Measurements from ENCODE around the gene C3orf18.
A peak's percentile ranks its signal among the peaks of the same experiment; 100 is the strongest.

C3orf18 gene

DNA sequence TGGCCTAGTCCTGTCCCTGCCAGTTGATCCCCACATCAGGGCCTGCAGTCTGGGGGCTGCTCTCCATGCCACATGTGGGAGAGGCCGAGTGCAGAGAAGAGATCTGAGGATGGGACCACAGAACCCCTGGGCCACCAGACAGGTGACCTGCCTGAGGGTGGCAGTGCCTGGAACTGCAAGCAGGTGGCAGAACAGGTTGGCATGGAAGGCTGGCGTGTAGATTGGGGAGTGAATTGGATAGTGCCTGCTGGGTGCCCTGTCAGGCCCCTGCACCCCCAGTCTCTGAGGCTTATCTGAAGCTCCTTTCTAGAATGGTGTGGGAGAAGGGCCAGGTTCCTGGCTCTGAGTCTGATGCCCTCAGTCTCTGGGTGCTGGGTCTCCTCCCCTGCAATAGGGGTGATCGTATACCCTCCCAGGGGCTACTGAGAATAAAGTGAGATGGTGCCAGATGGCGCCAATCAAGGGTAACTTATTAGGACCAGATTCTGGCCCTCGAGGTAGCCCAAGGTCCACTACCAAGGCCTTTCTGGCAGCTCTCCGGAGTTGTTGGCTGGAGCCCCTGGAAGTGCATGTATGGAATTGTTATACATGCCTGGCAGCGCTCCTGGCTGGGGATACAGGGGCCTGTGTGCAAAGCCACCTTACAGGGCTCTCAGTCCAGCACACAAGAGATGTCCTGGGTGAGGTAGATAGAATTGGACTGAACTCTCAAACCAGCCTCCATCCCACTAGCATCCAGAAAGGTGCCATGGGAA, 15.7 kb downstream of the C3orf18 start:
- no peak for DNase-seq

DNA sequence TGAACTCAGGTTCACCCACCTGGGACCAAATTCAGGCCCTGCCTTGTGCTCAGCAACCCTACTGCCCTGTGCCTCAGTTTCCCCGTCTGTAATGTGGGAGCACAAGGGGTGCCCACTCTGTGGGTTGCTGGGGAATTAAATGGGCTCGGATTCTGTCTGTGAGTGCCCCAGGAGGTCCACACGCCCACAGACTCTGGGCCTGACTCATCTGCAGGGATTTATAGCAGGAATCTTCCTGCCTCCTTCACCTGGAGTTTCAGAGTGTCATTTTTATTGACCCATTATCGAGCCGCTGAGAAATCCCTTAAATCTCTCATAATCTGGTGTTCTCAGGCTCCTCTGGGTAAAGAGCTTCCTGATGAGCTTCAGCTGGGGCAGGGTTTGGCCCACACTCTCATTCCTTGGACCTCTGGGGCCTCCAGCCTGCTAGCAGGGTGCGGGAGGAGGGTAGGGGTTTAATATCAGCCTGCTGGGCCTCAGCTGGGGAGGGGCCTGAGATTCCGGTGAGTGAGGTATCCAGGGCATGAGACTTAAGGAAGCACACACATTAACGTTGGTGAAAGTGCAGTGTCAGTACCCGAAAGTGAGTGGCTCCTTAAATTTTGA, 16.4 kb downstream of the C3orf18 start:
- DNase-seq: no peak

DNA sequence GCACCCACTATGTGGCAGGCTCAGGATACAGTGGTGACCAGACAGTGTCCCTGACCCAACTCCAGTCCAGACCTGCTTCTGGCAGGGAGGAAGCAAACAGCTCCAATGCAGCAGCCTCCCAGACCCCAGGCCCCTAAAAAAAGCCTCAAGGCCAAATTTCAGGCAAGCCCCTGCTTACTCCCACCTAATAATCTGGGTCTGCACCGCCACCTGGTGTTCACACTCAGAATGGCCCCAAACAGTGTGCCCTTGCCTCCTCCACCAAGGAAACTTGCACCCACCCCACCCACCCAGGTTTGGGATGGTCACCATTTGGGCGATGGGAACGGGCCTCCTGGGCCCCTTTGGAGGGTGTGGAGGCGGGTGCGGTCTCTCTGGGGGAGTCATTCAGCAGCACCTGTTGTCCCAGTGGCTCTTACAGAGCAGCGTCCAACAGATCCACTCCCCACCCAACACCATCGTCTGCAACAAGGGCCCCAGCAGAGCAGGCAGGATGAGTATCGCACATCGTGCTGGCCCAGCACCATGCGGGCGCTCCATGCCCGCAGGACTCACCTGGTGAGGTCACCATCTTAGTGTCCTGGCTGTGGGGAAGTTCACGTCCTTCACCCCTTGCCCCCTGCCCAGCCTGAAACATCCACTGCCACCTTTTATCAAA, 17.3 kb downstream of the C3orf18 start:
- DNase-seq: peak in 31 of 56 donors; percentile 3 to 79 (median 27)

DNA sequence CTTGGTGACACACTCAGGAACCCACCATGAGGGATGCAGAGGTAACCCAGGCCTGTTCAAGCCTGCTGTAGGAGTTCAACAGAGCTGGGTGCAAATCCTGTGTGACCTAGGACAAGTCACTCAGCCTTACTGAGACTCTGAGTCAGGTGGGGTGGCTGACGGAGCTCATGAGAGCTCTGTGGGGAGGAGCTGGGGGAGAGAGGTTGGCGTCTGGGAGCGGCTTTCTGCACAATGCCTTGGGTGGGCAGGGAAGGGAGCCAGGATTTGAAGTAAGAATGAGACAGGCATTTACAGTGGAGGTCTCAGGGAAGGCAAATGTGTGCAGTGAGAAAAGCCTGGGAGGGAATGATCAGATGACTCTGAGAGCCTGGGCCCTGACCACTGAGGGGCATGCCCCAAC, 18.3 kb downstream of the C3orf18 start:
- DNase-seq: peak in 29 of 56 donors; percentile 5 to 81 (median 46)

DNA sequence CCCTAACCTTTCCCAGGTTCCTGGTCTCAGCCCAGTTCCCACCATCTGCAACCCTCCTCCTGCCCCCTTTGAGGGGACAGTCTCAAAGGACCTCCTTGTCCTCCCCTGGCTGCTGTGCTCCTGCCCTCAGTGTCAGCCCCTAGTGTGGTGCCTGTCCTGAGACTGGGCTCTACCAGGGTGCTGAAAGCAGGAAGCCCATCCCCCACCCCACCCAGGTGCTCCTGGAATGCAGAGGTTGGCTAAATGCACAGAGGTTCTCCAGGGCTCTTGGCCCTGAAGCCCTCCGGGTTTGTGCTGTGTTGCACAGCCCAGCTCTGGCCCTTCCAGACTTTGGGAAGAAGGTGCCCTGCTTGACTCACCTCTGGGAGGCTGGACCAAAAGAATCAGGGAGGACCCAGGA, 21.8 kb downstream of the C3orf18 start:
- DNase-seq: no peak

DNA sequence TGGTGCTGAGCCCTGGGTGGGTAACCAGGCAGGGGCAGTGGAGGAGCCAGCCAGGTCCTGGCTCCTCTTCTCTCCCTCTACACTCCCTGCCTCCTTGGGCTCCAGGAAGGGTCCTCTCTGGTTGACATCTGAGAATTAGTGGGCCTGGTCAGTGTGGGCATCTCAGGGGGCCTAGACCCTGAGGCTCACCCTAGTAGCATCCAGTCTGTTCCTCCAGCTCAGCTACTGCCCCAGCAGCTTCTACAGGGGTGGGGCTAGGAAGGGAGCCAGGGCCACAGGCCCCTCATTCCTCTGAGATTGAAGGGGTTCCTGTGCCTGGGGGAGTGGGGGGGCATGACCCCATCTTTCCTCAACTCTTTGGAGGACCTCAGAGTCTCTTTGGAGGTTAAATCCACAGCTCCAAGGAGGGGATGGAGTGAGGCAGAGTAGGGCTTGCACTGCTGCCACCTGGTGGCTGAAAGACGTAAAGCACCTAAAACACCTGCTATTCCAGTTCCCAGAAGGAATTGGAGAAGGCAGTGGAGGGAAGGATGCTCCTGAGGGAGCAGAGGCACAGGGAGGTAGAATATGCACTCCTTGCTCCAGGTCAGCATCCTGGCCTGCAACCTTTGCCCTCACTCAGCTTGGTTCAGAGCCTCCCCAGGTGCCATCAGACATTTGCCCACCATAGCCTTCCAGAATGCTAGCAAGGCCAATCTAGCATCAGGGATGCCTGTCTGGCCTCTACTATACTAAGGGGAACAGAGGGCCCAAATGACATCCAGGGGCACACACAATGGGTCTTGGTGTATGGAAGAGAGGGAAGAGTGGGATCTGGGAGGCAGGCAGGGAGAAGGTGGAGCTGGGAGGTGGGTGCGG, 25.1 kb downstream of the C3orf18 start:
- DNase-seq: peak in 46 of 56 donors; percentile 8 to 91 (median 50)

DNA sequence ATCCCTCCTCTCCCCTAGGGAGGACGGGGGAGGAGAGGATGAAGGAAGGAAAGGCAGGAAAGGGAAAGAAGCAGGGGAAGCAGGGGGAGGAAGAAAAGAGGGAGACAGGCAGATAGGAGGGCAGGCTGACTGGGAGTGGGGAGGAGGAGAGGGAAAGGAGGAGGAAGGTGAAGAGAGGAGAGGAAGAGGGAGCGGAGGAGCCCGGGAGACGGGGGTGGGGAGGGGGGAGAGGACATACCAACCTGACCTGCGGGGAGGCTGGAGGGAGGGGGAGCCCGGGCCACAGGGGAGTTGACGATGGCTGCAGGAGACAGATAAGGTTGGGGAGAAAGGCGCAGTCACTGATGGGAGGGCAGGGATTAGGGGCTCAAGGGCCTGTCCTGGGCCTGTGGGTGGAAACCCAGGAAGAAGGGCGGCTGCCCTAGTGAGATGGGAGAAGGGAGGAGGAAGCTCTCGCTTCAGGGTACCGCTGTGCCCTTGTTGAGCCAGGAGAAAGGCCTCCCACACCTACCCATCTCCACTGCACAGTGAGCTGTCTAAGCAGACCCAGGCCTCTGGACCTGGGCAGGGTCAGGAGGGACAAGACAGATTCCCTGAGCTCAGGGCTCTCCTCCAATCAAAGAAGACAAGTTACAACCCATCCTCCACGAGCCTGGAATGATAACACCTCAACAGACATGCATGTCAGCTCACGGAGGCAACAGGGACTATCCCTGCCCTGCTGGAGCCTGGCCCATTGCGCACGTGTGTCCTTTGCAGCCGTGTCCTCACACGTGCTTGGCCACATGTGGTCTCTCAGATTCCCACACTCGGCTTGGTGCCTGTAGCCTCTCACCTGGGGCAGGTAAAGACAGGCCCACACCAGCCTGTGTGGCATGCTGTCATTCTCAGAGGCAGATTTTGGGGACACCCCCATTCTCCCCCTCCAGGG, 27.9 kb downstream of the C3orf18 start:
- DNase-seq: no peak

DNA sequence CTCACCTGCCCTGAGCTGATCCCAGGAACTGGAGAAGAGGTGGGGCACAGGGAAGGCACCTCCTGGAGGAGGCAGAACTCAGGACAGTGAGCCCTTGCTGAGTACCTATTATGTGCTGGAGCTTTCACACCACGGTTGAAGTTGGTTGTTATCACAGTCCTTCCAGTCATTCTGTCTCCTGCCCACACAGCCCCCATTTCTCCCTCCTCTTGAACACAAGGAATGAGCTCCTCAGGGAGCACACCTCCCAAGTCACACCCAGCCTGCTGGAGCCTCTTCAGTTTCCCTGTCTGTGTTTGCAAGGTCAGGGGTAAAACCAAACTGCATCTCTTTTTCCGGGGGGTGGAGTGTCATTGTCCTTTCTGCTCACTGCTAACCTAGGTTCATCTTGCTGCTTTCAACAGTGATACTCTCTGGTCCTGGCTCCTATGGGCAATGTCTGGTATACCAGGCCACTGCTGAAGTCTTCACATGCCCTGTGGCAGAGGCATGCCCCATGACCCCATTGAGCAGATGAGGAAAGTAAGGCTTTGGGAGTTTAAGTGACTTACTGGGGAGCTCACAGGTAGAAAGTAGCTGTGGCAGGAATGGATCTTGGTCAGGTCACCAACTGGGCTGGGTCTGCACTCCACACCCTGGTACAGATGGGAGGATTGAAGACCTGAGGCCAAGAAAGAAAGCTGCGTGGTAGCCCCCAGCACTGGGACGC, 30.0 kb downstream of the C3orf18 start:
- peak in 1 of 56 donors; percentile 9 for DNase-seq

DNA sequence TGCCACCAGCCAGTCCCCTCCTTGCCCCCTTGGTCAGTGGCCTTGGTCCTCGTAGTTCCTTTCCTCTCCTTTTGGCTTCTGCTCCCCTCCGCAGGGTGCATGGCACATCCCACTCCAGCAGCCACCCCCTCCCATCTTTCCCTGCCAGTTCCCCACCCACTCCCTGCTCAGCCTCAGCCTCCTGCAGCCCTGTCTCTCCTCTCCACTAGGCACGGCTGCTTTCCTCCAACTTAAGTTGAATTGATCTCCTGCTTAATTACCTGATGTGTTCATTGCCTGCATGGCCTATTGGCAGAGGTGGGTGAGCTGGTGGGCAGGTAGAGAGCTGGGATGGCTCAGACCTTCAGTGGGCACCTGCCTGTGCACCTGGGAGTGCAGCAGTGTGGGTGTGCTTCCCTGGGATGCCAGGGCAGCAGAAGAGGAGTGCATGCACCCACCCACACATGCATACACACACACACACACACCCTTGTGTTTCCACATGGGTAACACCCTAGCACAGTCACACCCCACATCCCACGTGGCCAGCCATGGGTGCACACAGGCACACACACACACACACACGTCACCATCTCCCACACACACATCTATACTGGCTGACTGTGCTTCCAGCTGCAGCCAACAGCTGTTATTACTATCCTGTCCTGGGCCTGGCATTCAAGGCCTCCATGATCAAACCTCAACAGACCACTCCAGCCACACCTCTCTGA, 30.9 kb downstream of the C3orf18 start:
- DNase-seq: peak in 42 of 56 donors; percentile 12 to 89 (median 63)

DNA sequence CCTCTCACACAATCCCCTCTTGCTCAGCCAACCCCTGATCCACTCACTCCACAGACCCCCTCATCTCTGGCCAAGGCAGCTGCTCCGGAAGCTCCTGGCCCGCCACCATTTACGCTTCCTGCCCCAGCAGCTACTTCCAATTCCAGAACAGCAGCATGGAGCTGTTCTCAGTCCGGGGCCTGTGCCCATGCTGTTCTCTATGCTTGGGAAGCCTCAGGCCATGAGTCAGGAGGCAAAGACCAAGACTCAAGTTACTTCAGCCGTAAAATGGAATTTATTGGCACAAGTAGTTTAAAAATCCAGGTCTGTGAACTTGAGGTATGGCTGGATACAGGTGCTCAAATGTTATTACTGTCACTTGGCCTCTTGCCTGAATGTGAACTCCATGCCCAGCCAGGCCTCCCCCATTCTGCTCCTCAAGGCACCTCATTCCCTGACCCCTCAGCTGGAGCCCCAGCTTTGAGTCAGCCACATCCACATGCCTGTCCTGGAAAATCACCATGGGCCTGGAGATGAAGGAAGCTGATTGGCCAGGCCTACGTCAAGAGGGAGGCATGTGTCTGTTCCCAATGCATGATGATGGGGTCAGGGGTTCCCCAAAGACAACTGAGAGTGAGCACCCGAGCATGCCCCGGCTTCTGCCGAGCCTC, 32.7 kb downstream of the C3orf18 start:
- no peak for DNase-seq

DNA sequence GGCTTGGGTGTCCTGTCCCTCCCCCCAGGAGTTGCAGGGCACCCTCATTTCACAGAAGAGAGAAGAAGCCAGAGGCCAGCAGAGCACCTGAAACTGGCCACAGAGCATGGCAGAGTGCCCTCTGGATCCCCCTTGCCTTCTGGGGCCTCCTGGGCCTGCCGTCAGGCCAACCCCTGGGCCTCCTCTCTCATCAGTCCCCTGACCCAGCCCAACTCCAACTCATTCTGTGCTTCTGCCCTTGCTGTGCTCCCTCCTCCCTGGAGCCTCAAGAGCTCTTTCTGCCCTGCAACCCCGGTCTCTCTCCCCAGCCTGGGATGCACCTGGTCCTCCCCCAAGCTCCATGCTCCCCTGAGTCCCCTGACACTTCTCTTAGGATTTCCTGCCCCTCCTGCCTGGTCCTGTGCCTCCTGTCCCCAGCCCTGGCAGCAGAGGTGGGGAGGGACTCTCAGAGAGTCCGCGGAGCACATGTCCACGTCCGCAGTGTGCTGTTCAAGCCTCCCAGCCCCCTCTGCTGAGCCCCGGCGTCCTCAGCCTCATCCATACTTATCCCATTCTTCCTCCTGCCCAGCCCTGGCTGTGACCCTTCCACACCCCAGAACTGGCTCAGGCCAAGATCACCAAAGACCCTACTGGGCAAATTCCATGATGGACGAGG, 33.6 kb downstream of the C3orf18 start:
- DNase-seq: no peak

DNA sequence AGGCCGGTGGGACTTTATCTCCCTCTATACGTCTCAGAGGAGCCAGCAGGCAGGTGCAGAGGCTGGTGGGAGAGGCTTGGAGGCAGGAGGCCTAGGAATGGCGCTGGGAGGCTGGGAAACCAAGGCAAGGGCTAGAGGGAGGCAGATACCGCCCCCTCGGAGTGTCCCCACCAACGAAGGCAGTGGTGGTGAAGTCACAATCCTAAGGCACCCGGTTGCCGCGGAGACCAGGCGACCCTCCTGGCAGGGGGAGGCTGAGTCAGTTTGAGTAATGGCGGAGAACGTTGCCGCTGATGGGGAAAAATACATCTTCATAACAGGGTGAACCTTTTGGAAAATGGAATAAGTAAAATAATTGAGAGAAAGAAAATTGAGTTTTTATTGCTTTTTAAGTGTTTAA, 34.2 kb downstream of the C3orf18 start:
- peak in 3 of 56 donors; percentile 6 to 8 (median 6) for DNase-seq

DNA sequence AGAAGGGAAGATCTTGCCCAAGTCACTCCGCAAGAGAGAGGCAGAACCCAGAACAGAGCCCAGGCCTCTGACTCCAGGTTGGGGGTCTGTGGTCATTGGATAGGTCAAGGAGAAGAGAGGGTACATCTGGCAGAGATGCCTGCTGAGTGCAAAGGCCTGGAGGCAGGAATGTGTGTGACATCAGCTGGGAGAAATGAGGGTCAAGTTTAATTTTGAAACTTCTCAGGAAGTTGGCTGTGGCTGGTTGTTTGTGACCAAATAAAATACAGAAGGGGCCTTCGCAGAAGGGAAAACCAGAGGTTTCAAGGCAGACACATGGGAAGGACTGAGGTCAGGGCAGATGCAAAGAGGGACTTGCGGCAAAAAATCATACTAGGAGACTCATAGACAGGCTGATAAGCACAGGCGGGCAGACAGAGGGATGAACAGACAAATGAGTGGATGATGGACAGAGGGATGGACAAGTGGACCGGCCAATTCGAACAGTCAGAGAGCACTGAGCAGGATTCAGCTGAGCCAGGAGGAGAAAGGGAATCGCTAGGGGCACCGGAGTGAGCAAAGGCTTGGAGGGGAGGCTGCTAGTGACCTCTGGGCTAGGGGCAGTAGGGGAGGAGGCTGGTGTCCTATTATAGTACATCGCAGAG, 35.4 kb downstream of the C3orf18 start:
- DNase-seq: no peak

DNA sequence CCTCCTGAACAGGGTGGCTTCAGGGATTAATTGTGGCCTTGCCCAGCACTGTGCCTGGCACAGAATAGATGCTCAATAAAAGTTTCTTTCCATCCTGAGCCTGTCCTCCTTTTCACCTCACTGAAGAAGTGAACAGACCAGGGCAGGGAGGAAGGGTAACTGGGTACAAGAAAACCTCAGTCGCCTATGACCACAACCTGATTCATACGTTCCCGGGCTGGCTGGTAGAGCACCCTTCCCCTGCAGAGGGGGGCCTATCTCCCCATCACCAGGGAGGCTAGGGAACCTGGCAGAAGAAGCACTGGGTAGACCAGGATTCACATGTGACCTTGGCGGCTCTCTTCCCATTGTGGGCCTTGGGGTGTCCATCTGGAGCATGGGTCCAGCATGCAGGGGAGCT, 36.3 kb downstream of the C3orf18 start:
- no peak for DNase-seq

DNA sequence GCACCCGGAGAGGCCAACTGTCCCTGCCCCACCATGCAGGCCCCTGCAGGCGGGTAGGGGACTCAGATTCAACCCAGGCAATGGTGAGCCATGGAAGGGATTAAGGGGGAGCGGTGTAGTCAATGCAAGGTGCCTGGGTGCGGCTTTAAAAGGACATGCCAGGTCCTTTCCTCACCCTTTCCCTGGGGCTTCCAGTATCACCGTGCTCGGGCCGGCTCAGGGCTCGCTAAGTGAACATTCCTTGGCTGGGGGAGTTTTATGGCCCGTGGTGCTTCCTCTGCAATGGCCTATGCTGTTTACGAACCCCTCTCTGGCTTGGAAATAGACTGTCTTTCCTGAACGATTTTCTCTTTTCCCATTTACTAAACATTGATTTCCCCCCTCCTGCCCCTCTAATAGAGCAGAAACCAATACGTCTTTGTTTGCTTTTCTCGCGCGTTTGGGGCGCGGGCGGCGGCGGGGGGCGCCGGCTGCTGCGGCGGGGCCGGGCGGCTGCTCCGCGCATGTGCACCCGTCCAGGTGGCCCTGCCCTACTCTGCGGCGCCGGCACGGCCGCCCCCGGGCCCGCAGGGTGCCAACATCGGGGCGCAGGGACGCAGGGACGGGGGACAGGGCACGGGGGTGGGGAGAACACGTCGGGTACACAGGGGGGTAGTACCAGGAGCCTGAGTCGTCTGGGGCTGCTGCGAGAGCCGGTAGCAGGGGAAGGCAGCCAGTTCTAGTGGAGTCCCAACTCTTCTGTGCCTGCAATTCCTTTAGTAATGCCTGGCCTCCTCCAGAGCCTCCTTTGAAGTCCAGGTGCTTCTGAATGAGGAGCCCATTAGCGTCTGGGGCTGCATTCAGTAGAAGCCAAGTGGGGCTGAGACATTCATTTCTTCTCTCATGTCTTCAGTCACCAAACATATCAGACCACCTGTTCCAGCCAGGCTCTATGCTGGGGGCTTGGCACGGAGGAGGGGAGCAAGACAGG, 37.3 kb downstream of the C3orf18 start:
- peak in 1 of 56 donors; percentile 26 for DNase-seq

DNA sequence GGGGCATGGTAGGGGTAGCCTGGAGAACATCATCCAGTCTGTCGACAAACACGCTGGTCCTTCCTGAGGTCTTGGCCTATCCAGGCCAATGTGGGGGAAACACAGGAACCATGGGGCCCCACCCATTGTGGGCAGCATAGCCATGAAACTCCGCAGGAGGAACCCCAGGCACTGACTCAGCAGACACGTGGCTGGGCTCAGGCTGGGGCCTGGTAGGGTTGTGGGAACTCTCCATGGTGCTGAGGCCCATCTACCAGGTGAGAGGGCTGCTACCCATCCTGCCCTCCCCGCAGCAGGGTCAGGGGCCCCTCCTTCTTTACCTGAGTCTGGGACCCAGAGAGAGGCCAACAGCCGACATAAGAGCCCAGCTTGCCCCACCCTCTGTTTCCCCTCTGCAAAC, 41.6 kb downstream of the C3orf18 start:
- peak in 6 of 56 donors; percentile 3 to 25 (median 14) for DNase-seq

All from nucleus accumbens (tissue), 56 donors.